Transverse colon (tissue), 4 donors: ENCODE results near the gene LYVE1.

ENCODE experiments used
- EP300 ChIP-seq: sonication (generic); formaldehyde crosslinking; IDR thresholded peaks from one replicate; pipeline ENCODE4 v1.6.1; 2017; ENCODE audit warnings: antibody characterized with exemption, low read depth
- POLR2A ChIP-seq: fragments of 450-650 bp; IDR thresholded peaks from one replicate; pipeline ENCODE4 v1.6.1; 2016; ENCODE audit warnings: antibody characterized with exemption, mild to moderate bottlenecking, moderate library complexity
- POLR2AphosphoS5 ChIP-seq, 3 donors: sonication (generic); formaldehyde crosslinking; IDR thresholded peaks; one replicate each; pipeline ENCODE4 v1.6.1; 2016; ENCODE audit warnings: antibody characterized with exemption in 3 of 3
- TF ChIP-seq, protein P1 (sequence below), 5 experiments: fragments of 200-600 bp in 3 of 5; fragments of 450-650 bp in 2 of 5; sonication (generic) in 3 of 5; IDR thresholded peaks; 1 replicate in 2 of 5; 2 replicates in 3 of 5; pipeline ENCODE4 v1.5.1; 2016 to 2017; ENCODE audit warnings: antibody characterized with exemption in 5 of 5, inconsistent platforms in 3 of 5, mild to moderate bottlenecking in 2 of 5, moderate library complexity in 1 of 5

DNA sequence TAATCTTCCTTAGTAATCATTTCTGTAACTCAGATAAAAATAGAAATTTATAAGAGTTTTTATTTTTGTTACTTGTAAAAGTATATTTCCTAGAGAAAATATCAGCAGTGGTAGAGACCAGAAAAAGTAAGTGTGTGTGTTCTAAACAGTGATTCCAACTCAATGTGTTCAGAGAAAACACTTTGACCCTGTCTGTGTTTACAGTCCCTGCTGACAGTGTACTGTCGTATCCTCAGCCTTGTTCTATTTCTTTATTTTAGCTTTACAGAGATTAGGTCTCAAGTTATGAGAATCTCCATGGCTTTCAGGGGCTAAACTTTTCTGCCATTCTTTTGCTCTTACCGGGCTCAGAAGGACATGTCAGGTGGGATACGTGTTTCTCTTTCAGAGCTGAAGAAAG, 10.2 kb downstream of the LYVE1 start:
- TF ChIP-seq POLR2A (no peak), EP300 (no peak), POLR2AphosphoS5 (IDR thresholded peaks at IDR 0.05) (no peak)
- TF ChIP-seq, protein P1, sequence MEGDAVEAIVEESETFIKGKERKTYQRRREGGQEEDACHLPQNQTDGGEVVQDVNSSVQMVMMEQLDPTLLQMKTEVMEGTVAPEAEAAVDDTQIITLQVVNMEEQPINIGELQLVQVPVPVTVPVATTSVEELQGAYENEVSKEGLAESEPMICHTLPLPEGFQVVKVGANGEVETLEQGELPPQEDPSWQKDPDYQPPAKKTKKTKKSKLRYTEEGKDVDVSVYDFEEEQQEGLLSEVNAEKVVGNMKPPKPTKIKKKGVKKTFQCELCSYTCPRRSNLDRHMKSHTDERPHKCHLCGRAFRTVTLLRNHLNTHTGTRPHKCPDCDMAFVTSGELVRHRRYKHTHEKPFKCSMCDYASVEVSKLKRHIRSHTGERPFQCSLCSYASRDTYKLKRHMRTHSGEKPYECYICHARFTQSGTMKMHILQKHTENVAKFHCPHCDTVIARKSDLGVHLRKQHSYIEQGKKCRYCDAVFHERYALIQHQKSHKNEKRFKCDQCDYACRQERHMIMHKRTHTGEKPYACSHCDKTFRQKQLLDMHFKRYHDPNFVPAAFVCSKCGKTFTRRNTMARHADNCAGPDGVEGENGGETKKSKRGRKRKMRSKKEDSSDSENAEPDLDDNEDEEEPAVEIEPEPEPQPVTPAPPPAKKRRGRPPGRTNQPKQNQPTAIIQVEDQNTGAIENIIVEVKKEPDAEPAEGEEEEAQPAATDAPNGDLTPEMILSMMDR (IDR thresholded peaks at IDR 0.05) = no peak
